Tibial artery (tissue), 4 donors: ENCODE data around the gene HMCES.

Experiments
- DNase-seq, 2 donors: peaks; one replicate each; pipeline ENCODE4 v3.0.0-alpha.2; 2019
- H3K27ac ChIP-seq, 2 donors: fragments of 200-600 bp; sonication (generic) in 1 of 2; 1 replicate in 1 of 2; 2 replicates in 1 of 2; pipeline ENCODE4 v1.5.1; 2018 to 2019; ENCODE audit warnings: mild to moderate bottlenecking in 1 of 2
- H3K27me3 ChIP-seq, 2 donors: fragments of 200-600 bp; sonication (generic) in 1 of 2; one replicate each; pipeline versions ENCODE4 v1.5.1 to v1.6.0; 2016 to 2019
- H3K36me3 ChIP-seq, 3 donors: fragments of 200-600 bp; sonication (generic) in 2 of 3; one replicate each; pipeline ENCODE4 v1.5.1; 2016 to 2019; ENCODE audit warnings: mild to moderate bottlenecking in 2 of 3
- H3K4me1 ChIP-seq, 4 donors: fragments of 200-600 bp; sonication (generic) in 2 of 4; 1 replicate in 3 of 4; 2 replicates in 1 of 4; pipeline ENCODE4 v1.5.1; 2016 to 2019
- H3K4me3 ChIP-seq, 2 donors: fragments of 200-600 bp; sonication (generic) in 1 of 2; 1 replicate in 1 of 2; 2 replicates in 1 of 2; pipeline ENCODE4 v1.5.1; 2018 to 2019; ENCODE audit warnings: mild to moderate bottlenecking in 2 of 2
- H3K9me3 ChIP-seq, 3 donors: fragments of 200-600 bp; sonication (generic) in 1 of 3; one replicate each; pipeline ENCODE4 v1.5.1; 2016 to 2019
- intact Hi-C: fragments of 100-400 bp; cut with DNase I; formaldehyde crosslinking; loops from one replicate; pipeline ENCODE4 v1.15.0; 2023; ENCODE audit warnings: low total_unique reads
- TF ChIP-seq, protein P1 (sequence below), 2 experiments: fragments of 200-600 bp in 1 of 2; fragments of 450-650 bp in 1 of 2; IDR thresholded peaks; one replicate each; pipeline ENCODE4 v1.5.1; 2017 to 2019; ENCODE audit warnings: antibody characterized with exemption in 2 of 2, mild to moderate bottlenecking in 1 of 2, moderate library complexity in 1 of 2

Gene HMCES

DNA sequence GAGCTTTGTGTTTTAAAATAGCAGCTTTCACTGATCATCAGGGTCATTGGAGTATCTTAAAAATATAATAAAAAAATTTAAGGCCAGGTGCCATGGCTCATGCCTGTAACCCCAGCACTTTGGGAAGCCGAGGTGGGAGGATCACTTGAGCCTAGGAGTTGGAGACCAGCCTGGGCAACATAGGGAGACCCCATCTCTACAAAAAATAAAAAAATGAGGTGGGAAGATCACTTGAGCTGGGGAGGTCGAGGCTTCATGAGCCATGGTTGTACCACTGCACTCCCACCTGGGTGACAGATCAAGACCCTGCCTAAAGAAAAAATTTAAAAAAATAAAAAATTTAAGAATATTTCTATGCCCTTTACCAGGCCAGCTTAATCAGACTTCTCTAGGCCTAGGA lies 1.5 kb downstream of the HMCES start:
- intact Hi-C loops, result no loop called here
- no peak for DNase-seq

GRCh38 chr3:129281726-129282125 lies 3.1 kb downstream of the HMCES start:
- Histone ChIP-seq H3K36me3 (peaks cover 6 to 45% (median 19%) of the 10 kb centered on the region in 3 donors), H3K9me3 (no peaks in the 10 kb centered on the region), H3K27me3 (no peaks in the 10 kb centered on the region), H3K4me1 (peaks cover 0 to 32% (median 19%) of the 10 kb centered on the region in 4 donors), H3K27ac (no peak overlapping the region), H3K4me3 (no peak overlapping the region)
- no peak for DNase-seq
- intact Hi-C loops, result no loop called here
- TF ChIP-seq, protein P1, sequence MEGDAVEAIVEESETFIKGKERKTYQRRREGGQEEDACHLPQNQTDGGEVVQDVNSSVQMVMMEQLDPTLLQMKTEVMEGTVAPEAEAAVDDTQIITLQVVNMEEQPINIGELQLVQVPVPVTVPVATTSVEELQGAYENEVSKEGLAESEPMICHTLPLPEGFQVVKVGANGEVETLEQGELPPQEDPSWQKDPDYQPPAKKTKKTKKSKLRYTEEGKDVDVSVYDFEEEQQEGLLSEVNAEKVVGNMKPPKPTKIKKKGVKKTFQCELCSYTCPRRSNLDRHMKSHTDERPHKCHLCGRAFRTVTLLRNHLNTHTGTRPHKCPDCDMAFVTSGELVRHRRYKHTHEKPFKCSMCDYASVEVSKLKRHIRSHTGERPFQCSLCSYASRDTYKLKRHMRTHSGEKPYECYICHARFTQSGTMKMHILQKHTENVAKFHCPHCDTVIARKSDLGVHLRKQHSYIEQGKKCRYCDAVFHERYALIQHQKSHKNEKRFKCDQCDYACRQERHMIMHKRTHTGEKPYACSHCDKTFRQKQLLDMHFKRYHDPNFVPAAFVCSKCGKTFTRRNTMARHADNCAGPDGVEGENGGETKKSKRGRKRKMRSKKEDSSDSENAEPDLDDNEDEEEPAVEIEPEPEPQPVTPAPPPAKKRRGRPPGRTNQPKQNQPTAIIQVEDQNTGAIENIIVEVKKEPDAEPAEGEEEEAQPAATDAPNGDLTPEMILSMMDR (IDR thresholded peaks at IDR 0.05), result no peak

More for the DNA sequence above, 1.5 kb downstream of the HMCES start:
- Histone ChIP-seq H3K9me3 (no peaks in the 10 kb centered on the region), H3K36me3 (peaks cover 11 to 48% (median 25%) of the 10 kb centered on the region in 3 donors), H3K27ac (peak overlapping the region; percentile 89 to 96), H3K27me3 (no peaks in the 10 kb centered on the region), H3K4me3 (peak overlapping the region; percentile 72 to 89), H3K4me1 (peaks cover 0 to 32% (median 19%) of the 10 kb centered on the region in 4 donors)
- TF ChIP-seq, protein P1 (IDR thresholded peaks at IDR 0.05), result no peak

- DNase-seq, result no peak
- Histone ChIP-seq H3K36me3 (peaks cover 0 to 39% (median 12%) of the 10 kb centered on the region in 3 donors), H3K9me3 (no peaks in the 10 kb centered on the region), H3K27me3 (no peaks in the 10 kb centered on the region), H3K4me3 (no peak overlapping the region), H3K4me1 (peaks cover 0 to 28% (median 16%) of the 10 kb centered on the region in 4 donors), H3K27ac (no peak overlapping the region)
- TF ChIP-seq, protein P1 (IDR thresholded peaks at IDR 0.05), result no peak
- intact Hi-C loops, result no loop called here
Observed at GRCh38 chr3:129282727-129283327, 4.2 kb downstream of the HMCES start.

DNA sequence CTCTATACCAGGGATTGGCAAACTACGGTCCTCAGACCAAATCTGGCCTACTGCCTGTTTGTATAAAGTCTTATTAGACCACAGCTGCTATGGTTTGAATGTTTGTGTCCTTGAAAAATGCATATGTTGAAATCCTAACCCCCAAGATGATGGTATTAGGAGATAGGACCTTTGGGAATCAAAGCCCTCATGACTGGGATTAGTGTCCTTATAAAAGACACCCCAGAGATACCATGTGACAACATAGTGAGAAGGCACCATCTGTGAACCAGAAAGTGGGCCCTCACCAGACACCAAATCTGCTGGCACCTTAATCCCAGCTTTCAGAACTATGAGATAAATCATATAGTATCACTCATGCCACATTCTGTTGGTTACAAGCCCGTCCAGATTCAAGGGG lies 7.4 kb downstream of the HMCES start:
- intact Hi-C loops, result no loop called here
- Histone ChIP-seq H3K9me3 (no peaks in the 10 kb centered on the region), H3K27ac (no peak overlapping the region), H3K36me3 (peaks cover 15 to 63% (median 34%) of the 10 kb centered on the region in 3 donors), H3K4me3 (no peak overlapping the region), H3K27me3 (no peaks in the 10 kb centered on the region), H3K4me1 (peaks cover 0 to 10% (median 0%) of the 10 kb centered on the region in 4 donors)
- TF ChIP-seq, protein P1 (IDR thresholded peaks at IDR 0.05), result no peak
- no peak for DNase-seq

DNA sequence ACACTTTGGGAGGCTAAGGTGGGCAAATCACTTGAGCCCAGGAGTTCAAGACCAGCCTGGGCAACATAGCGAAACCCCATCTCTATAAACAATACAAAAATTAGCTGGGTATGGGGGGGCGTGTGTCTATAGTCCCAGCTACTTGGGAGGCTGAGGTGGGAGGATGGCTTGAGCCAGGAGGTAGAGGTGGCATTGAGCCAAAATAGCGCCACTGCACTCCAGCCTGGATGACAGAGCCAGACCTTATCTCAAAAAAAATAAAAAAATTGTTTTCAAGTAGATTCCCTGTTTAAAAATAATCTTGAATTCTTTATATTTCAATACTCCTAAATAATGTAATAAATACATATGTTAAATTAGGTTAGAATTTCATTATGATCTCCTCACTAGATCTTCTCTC lies 9.8 kb downstream of the HMCES start:
- Histone ChIP-seq H3K27ac (no peak overlapping the region), H3K9me3 (no peaks in the 10 kb centered on the region), H3K27me3 (no peaks in the 10 kb centered on the region), H3K4me1 (no peaks in the 10 kb centered on the region), H3K36me3 (peaks cover 23 to 73% (median 44%) of the 10 kb centered on the region in 3 donors), H3K4me3 (no peak overlapping the region)
- intact Hi-C loops, result no loop called here
- no peak for DNase-seq
- TF ChIP-seq, protein P1 (IDR thresholded peaks at IDR 0.05), result no peak
